ENCODE measurements around the gene ACVR1B.

Gene ACVR1B

GRCh38 chr12:51997136-51997535 lies 45.6 kb downstream of the ACVR1B start:
- Histone ChIP-seq H3K9me3 (ENCODE audit: control insufficient read depth, low read depth, low read length) (no peaks in the 10 kb centered on the region), H3K36me3 (ENCODE audit: control insufficient read depth, low read depth, low read length) (peaks cover 7% of the 10 kb centered on the region), H3K27me3 (ENCODE audit: control insufficient read depth, insufficient read depth, low read length) (no peaks in the 10 kb centered on the region), H3K27ac (ENCODE audit: low read length) (no peak overlapping the region), H3K4me1 (ENCODE audit: control insufficient read depth, low read depth, low read length) (no peaks in the 10 kb centered on the region), H3K9ac (ENCODE audit: low read length) (no peak overlapping the region), H3K4me3 (ENCODE audit: low read length) (no peak overlapping the region)

DNA sequence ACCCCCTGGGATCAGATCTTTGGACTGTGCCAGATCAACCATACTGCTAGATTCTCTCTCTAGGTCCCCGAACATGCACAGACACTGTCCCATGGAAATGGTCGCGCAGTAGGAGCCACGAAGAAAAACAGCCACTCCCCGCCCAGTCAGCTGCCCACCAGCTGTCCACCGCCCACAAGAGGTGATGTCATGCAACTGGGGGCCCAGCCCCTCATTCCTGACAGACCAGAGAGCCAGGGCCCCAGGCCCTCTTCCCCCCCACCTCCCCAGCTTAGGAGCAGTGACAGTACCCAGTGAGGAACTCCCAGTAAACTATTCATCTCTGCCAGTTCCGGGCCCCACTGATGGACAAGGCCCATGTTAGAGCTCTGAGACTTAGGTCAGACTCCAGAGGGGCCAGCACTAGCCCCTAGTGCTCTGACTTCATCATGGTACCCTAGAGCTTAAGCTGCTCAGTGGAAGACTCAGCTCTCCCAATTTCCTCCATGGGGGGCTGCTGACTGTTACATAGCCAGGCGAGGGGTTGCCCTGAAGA lies 51.6 kb downstream of the ACVR1B start:
- Histone ChIP-seq H3K4me1 (ENCODE audit: control insufficient read depth, low read depth, low read length) (peaks cover 4% of the 10 kb centered on the region), H3K9me3 (ENCODE audit: control insufficient read depth, low read depth, low read length) (no peaks in the 10 kb centered on the region), H3K27ac (ENCODE audit: low read length) (no peak overlapping the region), H3K36me3 (ENCODE audit: control insufficient read depth, low read depth, low read length) (no peaks in the 10 kb centered on the region), H3K4me3 (ENCODE audit: low read length) (no peak overlapping the region), H3K9ac (ENCODE audit: low read length) (no peak overlapping the region), H3K27me3 (ENCODE audit: control insufficient read depth, insufficient read depth, low read length) (peaks cover 37% of the 10 kb centered on the region)

- H3K4me3 ChIP-seq (ENCODE audit: low read length) = no peak overlapping the region
- H3K36me3 ChIP-seq (ENCODE audit: control insufficient read depth, low read depth, low read length) = no peaks in the 10 kb centered on the region
- H3K4me1 ChIP-seq (ENCODE audit: control insufficient read depth, low read depth, low read length) = peaks cover 4% of the 10 kb centered on the region
- no peak overlapping the region for H3K27ac ChIP-seq (ENCODE audit: low read length)
- no peak overlapping the region for H3K9ac ChIP-seq (ENCODE audit: low read length)
- H3K9me3 ChIP-seq (ENCODE audit: control insufficient read depth, low read depth, low read length) = no peaks in the 10 kb centered on the region
- peaks cover 42% of the 10 kb centered on the region for H3K27me3 ChIP-seq (ENCODE audit: control insufficient read depth, insufficient read depth, low read length)
Observed at GRCh38 chr12:52003591-52003990, 52.1 kb downstream of the ACVR1B start.

- H3K4me1 ChIP-seq (ENCODE audit: control insufficient read depth, low read depth, low read length) = peaks cover 4% of the 10 kb centered on the region
- H3K4me3 ChIP-seq (ENCODE audit: low read length) = no peak overlapping the region
- H3K9ac ChIP-seq (ENCODE audit: low read length) = no peak overlapping the region
- peaks cover 48% of the 10 kb centered on the region for H3K27me3 ChIP-seq (ENCODE audit: control insufficient read depth, insufficient read depth, low read length)
- H3K27ac ChIP-seq (ENCODE audit: low read length) = no peak overlapping the region
- no peaks in the 10 kb centered on the region for H3K9me3 ChIP-seq (ENCODE audit: control insufficient read depth, low read depth, low read length)
- H3K36me3 ChIP-seq (ENCODE audit: control insufficient read depth, low read depth, low read length) = no peaks in the 10 kb centered on the region
Observed at GRCh38 chr12:52004042-52004648, 52.6 kb downstream of the ACVR1B start.

- Histone ChIP-seq H3K27me3 (ENCODE audit: control insufficient read depth, insufficient read depth, low read length) (peaks cover 50% of the 10 kb centered on the region), H3K4me3 (ENCODE audit: low read length) (no peak overlapping the region), H3K27ac (ENCODE audit: low read length) (no peak overlapping the region)
Observed at GRCh38 chr12:52005218-52005902, 53.9 kb downstream of the ACVR1B start.

DNA sequence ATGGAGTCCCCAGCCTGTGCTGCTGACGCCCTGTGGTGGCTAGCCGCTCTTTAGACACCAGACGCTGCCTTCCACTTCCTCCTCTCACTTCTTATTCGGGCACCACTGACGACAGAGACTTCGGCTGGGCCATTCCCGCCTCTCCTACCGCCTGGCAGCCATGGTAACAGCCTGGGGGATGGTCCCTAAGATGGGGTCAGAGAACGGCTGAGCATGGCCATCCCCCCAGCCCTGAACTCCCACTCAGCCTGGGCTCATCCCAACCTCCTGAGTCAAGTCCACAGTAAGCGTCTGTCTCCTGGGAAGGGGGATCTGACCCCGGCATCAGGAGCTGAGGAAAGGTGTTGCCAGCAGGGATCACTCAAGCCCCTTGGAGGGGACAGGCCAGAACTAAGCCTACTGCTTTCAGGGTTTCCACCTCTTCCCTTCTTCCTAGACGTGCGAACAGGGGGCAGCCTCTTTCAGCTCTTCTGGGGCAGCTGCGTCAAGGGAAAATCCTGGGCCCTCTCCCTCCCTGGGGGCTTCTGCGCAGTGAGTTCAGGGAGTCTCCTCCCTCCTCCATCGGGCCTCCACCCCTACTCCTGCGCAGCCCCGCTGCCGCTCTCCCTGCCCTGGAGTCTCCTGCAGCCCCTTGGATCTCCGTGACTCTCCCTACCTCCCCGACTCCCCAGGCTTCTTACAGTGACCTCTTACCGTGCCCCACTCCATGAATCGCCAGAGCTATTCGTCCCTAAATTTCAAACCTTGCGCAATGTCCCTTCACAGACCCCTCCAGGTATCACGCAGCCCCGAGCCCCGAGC lies 54.6 kb downstream of the ACVR1B start:
- Histone ChIP-seq H3K27me3 (ENCODE audit: control insufficient read depth, insufficient read depth, low read length) (peaks cover 50% of the 10 kb centered on the region), H3K36me3 (ENCODE audit: control insufficient read depth, low read depth, low read length) (no peaks in the 10 kb centered on the region), H3K4me1 (ENCODE audit: control insufficient read depth, low read depth, low read length) (peaks cover 19% of the 10 kb centered on the region), H3K9ac (ENCODE audit: low read length) (no peak overlapping the region), H3K27ac (ENCODE audit: low read length) (no peak overlapping the region), H3K4me3 (ENCODE audit: low read length) (peak overlapping the region; percentile 47), H3K9me3 (ENCODE audit: control insufficient read depth, low read depth, low read length) (no peaks in the 10 kb centered on the region)

More at GRCh38 chr12:52005218-52005902, 53.9 kb downstream of the ACVR1B start:
- no peaks in the 10 kb centered on the region for H3K9me3 ChIP-seq (ENCODE audit: control insufficient read depth, low read depth, low read length)
- H3K9ac ChIP-seq (ENCODE audit: low read length) = no peak overlapping the region
- H3K36me3 ChIP-seq (ENCODE audit: control insufficient read depth, low read depth, low read length) = no peaks in the 10 kb centered on the region
- peaks cover 12% of the 10 kb centered on the region for H3K4me1 ChIP-seq (ENCODE audit: control insufficient read depth, low read depth, low read length)

GRCh38 chr12:52006726-52007157 lies 55.2 kb downstream of the ACVR1B start, which contains the start of gene TAMALIN:
Gene TAMALIN, plus strand, starts transcription at chr12:52006946. Its CDS starts 74 bp downstream, at chr12:52007020.
- H3K36me3 ChIP-seq (ENCODE audit: control insufficient read depth, low read depth, low read length) = no peaks in the 10 kb centered on the region
- no peak within 1 kb of the TSS for H3K27ac ChIP-seq (ENCODE audit: low read length)
- peaks cover 50% of the 10 kb centered on the region for H3K27me3 ChIP-seq (ENCODE audit: control insufficient read depth, insufficient read depth, low read length)
- peak within 1 kb of the TSS; percentile 50 for H3K4me3 ChIP-seq (ENCODE audit: low read length)
- H3K9me3 ChIP-seq (ENCODE audit: control insufficient read depth, low read depth, low read length) = no peaks in the 10 kb centered on the region
- H3K9ac ChIP-seq (ENCODE audit: low read length) = no peak within 1 kb of the TSS
- H3K4me1 ChIP-seq (ENCODE audit: control insufficient read depth, low read depth, low read length) = peaks cover 21% of the 10 kb centered on the region

DNA sequence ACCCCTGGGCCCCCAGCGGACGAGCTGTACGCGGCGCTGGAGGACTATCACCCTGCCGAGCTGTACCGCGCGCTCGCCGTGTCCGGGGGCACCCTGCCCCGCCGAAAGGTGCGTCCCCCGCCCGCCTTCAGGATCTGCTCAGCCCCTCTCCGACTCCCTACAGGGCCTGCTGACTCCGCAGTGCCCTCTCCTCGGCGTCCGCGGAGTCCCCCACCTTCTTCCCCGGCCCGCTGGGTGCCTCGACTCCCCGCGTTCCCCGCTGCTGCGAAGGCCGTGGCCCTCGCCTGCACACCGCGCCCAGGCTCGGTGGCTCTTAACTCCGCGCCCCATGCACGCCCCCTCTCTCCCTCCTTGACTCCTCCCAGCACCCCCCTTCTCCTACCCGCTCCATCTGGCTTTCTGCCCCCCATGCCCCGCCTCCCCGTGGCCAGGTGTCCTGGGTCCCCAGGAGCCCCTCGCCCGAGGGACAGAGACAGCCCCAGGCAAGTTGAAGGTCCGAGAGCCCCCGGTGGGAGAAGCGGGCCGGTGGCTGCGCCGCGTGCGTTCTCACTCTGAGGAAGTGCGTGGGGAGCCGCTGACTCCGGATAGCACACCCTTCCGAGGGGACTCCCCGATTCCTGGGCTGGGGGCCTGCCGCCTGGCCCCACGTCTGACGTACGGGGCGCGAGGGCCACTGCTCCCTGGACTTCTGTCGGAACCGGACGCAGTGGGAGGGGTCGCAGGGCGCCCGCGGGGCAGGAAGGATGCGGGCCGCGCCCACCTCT lies 55.8 kb downstream of the ACVR1B start:
- Histone ChIP-seq H3K9me3 (ENCODE audit: control insufficient read depth, low read depth, low read length) (no peaks in the 10 kb centered on the region), H3K27me3 (ENCODE audit: control insufficient read depth, insufficient read depth, low read length) (peaks cover 50% of the 10 kb centered on the region), H3K36me3 (ENCODE audit: control insufficient read depth, low read depth, low read length) (no peaks in the 10 kb centered on the region), H3K4me1 (ENCODE audit: control insufficient read depth, low read depth, low read length) (peaks cover 21% of the 10 kb centered on the region), H3K4me3 (ENCODE audit: low read length) (peak overlapping the region; percentile 50), H3K27ac (ENCODE audit: low read length) (no peak overlapping the region), H3K9ac (ENCODE audit: low read length) (no peak overlapping the region)

- no peak overlapping the region for H3K9ac ChIP-seq (ENCODE audit: low read length)
- no peaks in the 10 kb centered on the region for H3K36me3 ChIP-seq (ENCODE audit: control insufficient read depth, low read depth, low read length)
- no peak overlapping the region for H3K27ac ChIP-seq (ENCODE audit: low read length)
- peaks cover 50% of the 10 kb centered on the region for H3K27me3 ChIP-seq (ENCODE audit: control insufficient read depth, insufficient read depth, low read length)
- peaks cover 21% of the 10 kb centered on the region for H3K4me1 ChIP-seq (ENCODE audit: control insufficient read depth, low read depth, low read length)
- H3K9me3 ChIP-seq (ENCODE audit: control insufficient read depth, low read depth, low read length) = no peaks in the 10 kb centered on the region
- no peak overlapping the region for H3K4me3 ChIP-seq (ENCODE audit: low read length)
Observed at GRCh38 chr12:52007982-52008510, 56.5 kb downstream of the ACVR1B start.

GRCh38 chr12:52009081-52009751 lies 57.7 kb downstream of the ACVR1B start:
- peaks cover 26% of the 10 kb centered on the region for H3K4me1 ChIP-seq (ENCODE audit: control insufficient read depth, low read depth, low read length)
- no peak overlapping the region for H3K9ac ChIP-seq (ENCODE audit: low read length)
- H3K4me3 ChIP-seq (ENCODE audit: low read length) = no peak overlapping the region
- no peaks in the 10 kb centered on the region for H3K36me3 ChIP-seq (ENCODE audit: control insufficient read depth, low read depth, low read length)
- H3K9me3 ChIP-seq (ENCODE audit: control insufficient read depth, low read depth, low read length) = no peaks in the 10 kb centered on the region
- peaks cover 59% of the 10 kb centered on the region for H3K27me3 ChIP-seq (ENCODE audit: control insufficient read depth, insufficient read depth, low read length)
- no peak overlapping the region for H3K27ac ChIP-seq (ENCODE audit: low read length)
